ENCODE measurements around the gene PTPRE. TPM values are rescaled to one million over a fixed set of nuclear protein-coding genes. Genes with fewer than 3 reads are reported as not detected.

Gene PTPRE
- total and polyA plus RNA-seq, 2 donors from 2014 or later, result 1.1 to 25.7 TPM

DNA sequence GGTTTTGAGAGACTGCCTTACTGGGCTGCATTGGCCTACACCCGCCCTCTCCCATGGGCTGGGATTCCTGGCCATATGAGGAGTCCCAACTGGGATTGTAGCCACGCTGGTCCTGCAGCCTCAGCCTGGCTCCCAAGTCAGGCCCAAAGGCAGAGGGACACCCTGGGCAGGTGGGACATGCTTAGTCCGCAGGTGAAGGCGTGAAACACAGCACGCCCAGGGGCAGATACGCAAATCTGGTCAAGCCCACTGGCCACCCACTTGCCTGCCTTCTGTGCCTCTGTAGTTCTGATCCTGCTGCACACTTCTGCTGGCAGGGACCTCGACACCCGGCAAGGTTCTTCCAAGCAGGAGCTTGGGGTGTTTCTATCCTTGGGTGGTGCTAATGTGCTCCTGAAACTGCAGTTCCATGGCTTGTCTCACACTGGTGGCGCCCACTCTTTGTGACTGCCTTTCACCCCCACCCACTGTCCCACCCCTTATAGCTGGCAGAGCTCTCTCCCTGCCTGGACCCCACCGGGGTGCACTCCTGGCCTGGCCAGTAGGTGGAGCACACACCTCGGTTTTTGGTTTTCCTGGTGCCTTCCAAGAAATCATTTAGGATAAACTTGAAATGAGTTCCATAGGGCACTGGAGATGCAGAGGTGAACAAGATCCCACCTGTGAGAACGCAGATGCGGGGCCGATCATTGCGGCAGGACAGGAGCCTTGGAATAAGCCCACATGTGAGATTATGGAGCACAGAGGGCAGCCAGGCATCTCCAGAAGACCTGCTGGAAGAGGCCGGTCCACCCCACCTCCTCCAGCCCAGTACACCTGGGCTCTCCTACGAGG is 171.4 kb downstream of the PTPRE start:
- H3K27me3 ChIP-seq (ENCODE audit: control insufficient read depth, insufficient read depth, low read length), result no peaks in the 10 kb centered on the region
- H3K9me3 ChIP-seq (ENCODE audit: control insufficient read depth in 2 of 3, insufficient read depth in 1 of 3, low read length in 3 of 3), result no peaks in the 10 kb centered on the region
- no peak overlapping the region for H3K4me3 ChIP-seq (ENCODE audit: low read length in 3 of 3)
- H3K36me3 ChIP-seq (ENCODE audit: control insufficient read depth in 2 of 3, insufficient read depth in 3 of 3, low read length in 3 of 3), result peaks cover 0 to 4% (median 2%) of the 10 kb centered on the region in 3 donors
- intact Hi-C loops (cut with DNase I), result no loop called here
- DNase-seq (peak in 3 of 5 donors; percentile 33 to 55 (median 54)), FAIRE-seq (no peak)
- H3K27ac ChIP-seq (ENCODE audit: low read depth in 2 of 2, low read length in 2 of 2), result no peak overlapping the region
- H3K9ac ChIP-seq (ENCODE audit: low read length in 3 of 3), result no peak overlapping the region
- H3K4me1 ChIP-seq (ENCODE audit: control insufficient read depth in 2 of 3, insufficient read depth in 2 of 3, low read depth in 1 of 3, low read length in 3 of 3), result no peaks in the 10 kb centered on the region
- TF ChIP-seq, protein P1, sequence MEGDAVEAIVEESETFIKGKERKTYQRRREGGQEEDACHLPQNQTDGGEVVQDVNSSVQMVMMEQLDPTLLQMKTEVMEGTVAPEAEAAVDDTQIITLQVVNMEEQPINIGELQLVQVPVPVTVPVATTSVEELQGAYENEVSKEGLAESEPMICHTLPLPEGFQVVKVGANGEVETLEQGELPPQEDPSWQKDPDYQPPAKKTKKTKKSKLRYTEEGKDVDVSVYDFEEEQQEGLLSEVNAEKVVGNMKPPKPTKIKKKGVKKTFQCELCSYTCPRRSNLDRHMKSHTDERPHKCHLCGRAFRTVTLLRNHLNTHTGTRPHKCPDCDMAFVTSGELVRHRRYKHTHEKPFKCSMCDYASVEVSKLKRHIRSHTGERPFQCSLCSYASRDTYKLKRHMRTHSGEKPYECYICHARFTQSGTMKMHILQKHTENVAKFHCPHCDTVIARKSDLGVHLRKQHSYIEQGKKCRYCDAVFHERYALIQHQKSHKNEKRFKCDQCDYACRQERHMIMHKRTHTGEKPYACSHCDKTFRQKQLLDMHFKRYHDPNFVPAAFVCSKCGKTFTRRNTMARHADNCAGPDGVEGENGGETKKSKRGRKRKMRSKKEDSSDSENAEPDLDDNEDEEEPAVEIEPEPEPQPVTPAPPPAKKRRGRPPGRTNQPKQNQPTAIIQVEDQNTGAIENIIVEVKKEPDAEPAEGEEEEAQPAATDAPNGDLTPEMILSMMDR (IDR thresholded peaks at IDR 0.05; ENCODE audit: borderline replicate concordance, extremely low read depth, insufficient read depth), result peak; percentile 58

DNA sequence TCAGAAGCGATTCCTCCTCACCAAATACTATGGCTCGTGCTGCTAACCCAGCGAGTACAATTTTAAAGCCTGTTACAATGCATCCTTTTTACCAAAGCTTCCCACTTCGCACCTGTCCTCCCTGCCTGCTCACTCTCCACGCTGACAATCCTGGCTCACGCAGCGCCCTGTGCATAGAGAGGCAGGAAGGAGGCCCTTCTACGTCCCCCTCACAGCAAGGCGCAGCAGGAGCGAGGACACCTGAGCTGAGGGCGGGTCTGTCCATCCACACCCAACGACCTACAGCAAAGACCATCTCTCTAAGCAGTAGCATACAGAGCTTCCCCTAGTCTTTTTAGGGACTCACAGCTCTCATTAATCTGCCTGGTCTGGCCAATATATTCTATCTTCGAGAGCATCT is 173.3 kb downstream of the PTPRE start:
- Histone ChIP-seq H3K36me3 (ENCODE audit: control insufficient read depth in 2 of 3, insufficient read depth in 3 of 3, low read length in 3 of 3) (peaks cover 0 to 4% (median 0%) of the 10 kb centered on the region in 3 donors), H3K9me3 (ENCODE audit: control insufficient read depth in 2 of 3, insufficient read depth in 1 of 3, low read length in 3 of 3) (no peaks in the 10 kb centered on the region), H3K27me3 (ENCODE audit: control insufficient read depth, insufficient read depth, low read length) (no peaks in the 10 kb centered on the region), H3K9ac (ENCODE audit: low read length in 3 of 3) (no peak overlapping the region), H3K27ac (ENCODE audit: low read depth in 2 of 2, low read length in 2 of 2) (no peak overlapping the region), H3K4me1 (ENCODE audit: control insufficient read depth in 2 of 3, insufficient read depth in 2 of 3, low read depth in 1 of 3, low read length in 3 of 3) (no peaks in the 10 kb centered on the region), H3K4me3 (ENCODE audit: low read length in 3 of 3) (no peak overlapping the region)
- DNase-seq, result no peak
- TF ChIP-seq, protein P1 (IDR thresholded peaks at IDR 0.05; ENCODE audit: borderline replicate concordance, extremely low read depth, insufficient read depth), result no peak
- intact Hi-C loops (cut with DNase I), result no loop called here
- FAIRE-seq, result no peak

DNA sequence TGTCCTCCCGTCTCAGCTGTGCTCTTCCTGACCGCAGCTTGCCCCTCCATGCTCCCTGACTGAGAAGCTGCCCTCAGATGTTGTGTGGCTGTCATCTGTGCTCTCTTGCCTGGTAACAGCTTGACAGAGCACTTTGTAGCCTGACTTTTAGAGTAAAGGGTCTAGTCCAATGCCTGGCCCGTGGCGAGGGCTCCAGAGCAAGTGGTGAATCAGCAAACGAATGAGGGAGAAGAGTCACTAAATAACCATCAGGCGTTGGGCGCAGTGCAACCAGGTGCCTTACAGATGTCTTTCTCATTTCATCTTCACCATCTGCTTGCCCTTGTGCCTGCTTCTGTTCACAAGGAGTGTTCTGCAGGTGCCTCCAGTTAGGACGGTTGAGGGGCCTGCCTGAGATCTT is 173.7 kb downstream of the PTPRE start:
- DNase-seq (no peak), FAIRE-seq (no peak)
- Histone ChIP-seq H3K27me3 (ENCODE audit: control insufficient read depth, insufficient read depth, low read length) (no peaks in the 10 kb centered on the region), H3K9ac (ENCODE audit: low read length in 3 of 3) (no peak overlapping the region), H3K9me3 (ENCODE audit: control insufficient read depth in 2 of 3, insufficient read depth in 1 of 3, low read length in 3 of 3) (no peaks in the 10 kb centered on the region), H3K27ac (ENCODE audit: low read depth in 2 of 2, low read length in 2 of 2) (no peak overlapping the region), H3K36me3 (ENCODE audit: control insufficient read depth in 2 of 3, insufficient read depth in 3 of 3, low read length in 3 of 3) (peaks cover 0 to 4% (median 0%) of the 10 kb centered on the region in 3 donors), H3K4me1 (ENCODE audit: control insufficient read depth in 2 of 3, insufficient read depth in 2 of 3, low read depth in 1 of 3, low read length in 3 of 3) (no peaks in the 10 kb centered on the region), H3K4me3 (ENCODE audit: low read length in 3 of 3) (no peak overlapping the region)
- TF ChIP-seq, protein P1 (IDR thresholded peaks at IDR 0.05; ENCODE audit: borderline replicate concordance, extremely low read depth, insufficient read depth), result no peak
- intact Hi-C loops (cut with DNase I), result no loop called here
